Breast epithelium (tissue), 3 donors: Measurements from ENCODE around the gene MAP4K4.

Experiments used
- POLR2A ChIP-seq: fragments of 450-650 bp; IDR thresholded peaks from one replicate; pipeline ENCODE4 v1.6.1; 2016; ENCODE audit warnings: antibody characterized with exemption, mild to moderate bottlenecking, moderate library complexity
- POLR2AphosphoS5 ChIP-seq, 3 donors: sonication (generic); formaldehyde crosslinking; IDR thresholded peaks; one replicate each; pipeline ENCODE4 v1.6.1; 2017; ENCODE audit warnings: antibody characterized with exemption in 3 of 3
- TF ChIP-seq, protein P1 (sequence below), 3 donors: fragments of 450-650 bp; IDR thresholded peaks; one replicate each; pipeline ENCODE4 v1.5.1; 2016 to 2017; ENCODE audit warnings: antibody characterized with exemption in 3 of 3, mild to moderate bottlenecking in 3 of 3, moderate library complexity in 3 of 3

- TF ChIP-seq, protein P1, sequence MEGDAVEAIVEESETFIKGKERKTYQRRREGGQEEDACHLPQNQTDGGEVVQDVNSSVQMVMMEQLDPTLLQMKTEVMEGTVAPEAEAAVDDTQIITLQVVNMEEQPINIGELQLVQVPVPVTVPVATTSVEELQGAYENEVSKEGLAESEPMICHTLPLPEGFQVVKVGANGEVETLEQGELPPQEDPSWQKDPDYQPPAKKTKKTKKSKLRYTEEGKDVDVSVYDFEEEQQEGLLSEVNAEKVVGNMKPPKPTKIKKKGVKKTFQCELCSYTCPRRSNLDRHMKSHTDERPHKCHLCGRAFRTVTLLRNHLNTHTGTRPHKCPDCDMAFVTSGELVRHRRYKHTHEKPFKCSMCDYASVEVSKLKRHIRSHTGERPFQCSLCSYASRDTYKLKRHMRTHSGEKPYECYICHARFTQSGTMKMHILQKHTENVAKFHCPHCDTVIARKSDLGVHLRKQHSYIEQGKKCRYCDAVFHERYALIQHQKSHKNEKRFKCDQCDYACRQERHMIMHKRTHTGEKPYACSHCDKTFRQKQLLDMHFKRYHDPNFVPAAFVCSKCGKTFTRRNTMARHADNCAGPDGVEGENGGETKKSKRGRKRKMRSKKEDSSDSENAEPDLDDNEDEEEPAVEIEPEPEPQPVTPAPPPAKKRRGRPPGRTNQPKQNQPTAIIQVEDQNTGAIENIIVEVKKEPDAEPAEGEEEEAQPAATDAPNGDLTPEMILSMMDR (IDR thresholded peaks at IDR 0.05), result no peak
- no peak for TF ChIP-seq POLR2AphosphoS5 (IDR thresholded peaks at IDR 0.05)
- no peak for TF ChIP-seq POLR2A
Measured at GRCh38 chr2:101860157-101860556, 162.7 kb downstream of the MAP4K4 start.
